ENCODE data around the gene EMID1.

Gene EMID1

GRCh38 chr22:29291215-29291614 lies 85.5 kb downstream of the EMID1 start:
- Histone ChIP-seq H3K27ac (no peak overlapping the region), H3K27me3 (ENCODE audit: insufficient read depth, low read depth) (no peaks in the 10 kb centered on the region), H3K4me1 (ENCODE audit: low read depth, poor library complexity, severe bottlenecking) (peaks cover 12% of the 10 kb centered on the region), H3K9ac (no peak overlapping the region), H3K79me2 (ENCODE audit: insufficient read depth, low read depth) (peaks cover 60% of the 10 kb centered on the region; the same call in 1 of the 2 replicates), H4K20me1 (ENCODE audit: insufficient read depth) (peaks cover 20% of the 10 kb centered on the region), H3K4me3 (IDR thresholded peaks at IDR 0.05; ENCODE audit: insufficient read depth, low read depth, low read length) (no peak overlapping the region), H3K36me3 (ENCODE audit: insufficient read depth) (peaks cover 30% of the 10 kb centered on the region; the same call in 1 of the 2 replicates), H2AFZ (ENCODE audit: low read depth) (no peak overlapping the region), H3K4me2 (no peak overlapping the region)
- TF ChIP-seq CTCF (conservative IDR thresholded peaks at IDR 0.05; ENCODE audit: low read depth, low read length): no peak

GRCh38 chr22:29292379-29292778 lies 86.7 kb downstream of the EMID1 start:
- H3K9ac ChIP-seq: no peak overlapping the region
- peaks cover 14% of the 10 kb centered on the region for H4K20me1 ChIP-seq (ENCODE audit: insufficient read depth)
- H3K4me3 ChIP-seq (IDR thresholded peaks at IDR 0.05; ENCODE audit: insufficient read depth, low read depth, low read length): no peak overlapping the region
- peaks cover 12% of the 10 kb centered on the region for H3K4me1 ChIP-seq (ENCODE audit: low read depth, poor library complexity, severe bottlenecking)
- no peak for TF ChIP-seq CTCF (conservative IDR thresholded peaks at IDR 0.05; ENCODE audit: low read depth, low read length)
- H3K4me2 ChIP-seq: no peak overlapping the region
- H3K27ac ChIP-seq: no peak overlapping the region
- H3K36me3 ChIP-seq (ENCODE audit: insufficient read depth): peaks cover 36% of the 10 kb centered on the region; the same call in 1 of the 2 replicates
- peaks cover 49% of the 10 kb centered on the region; the same call in 1 of the 2 replicates for H3K79me2 ChIP-seq (ENCODE audit: insufficient read depth, low read depth)
- H2AFZ ChIP-seq (ENCODE audit: low read depth): no peak overlapping the region
- H3K27me3 ChIP-seq (ENCODE audit: insufficient read depth, low read depth): no peaks in the 10 kb centered on the region

- Histone ChIP-seq H3K9ac (no peak overlapping the region), H3K4me3 (IDR thresholded peaks at IDR 0.05; ENCODE audit: insufficient read depth, low read depth, low read length) (no peak overlapping the region), H2AFZ (ENCODE audit: low read depth) (no peak overlapping the region), H3K4me2 (no peak overlapping the region), H3K36me3 (ENCODE audit: insufficient read depth) (peaks cover 28% of the 10 kb centered on the region; the same call in 1 of the 2 replicates), H3K27ac (no peak overlapping the region), H4K20me1 (ENCODE audit: insufficient read depth) (no peaks in the 10 kb centered on the region), H3K4me1 (ENCODE audit: low read depth, poor library complexity, severe bottlenecking) (no peaks in the 10 kb centered on the region), H3K27me3 (ENCODE audit: insufficient read depth, low read depth) (no peaks in the 10 kb centered on the region), H3K79me2 (ENCODE audit: insufficient read depth, low read depth) (peaks cover 9% of the 10 kb centered on the region; the same call in 1 of the 2 replicates)
- TF ChIP-seq CTCF (conservative IDR thresholded peaks at IDR 0.05; ENCODE audit: low read depth, low read length): no peak
Measured at GRCh38 chr22:29298641-29299040, 92.9 kb downstream of the EMID1 start.

- Histone ChIP-seq H3K36me3 (ENCODE audit: insufficient read depth) (peaks cover 28% of the 10 kb centered on the region; the same call in 1 of the 2 replicates), H3K27ac (no peak overlapping the region), H3K27me3 (ENCODE audit: insufficient read depth, low read depth) (no peaks in the 10 kb centered on the region), H3K4me2 (no peak overlapping the region), H3K9ac (no peak overlapping the region), H3K4me1 (ENCODE audit: low read depth, poor library complexity, severe bottlenecking) (no peaks in the 10 kb centered on the region), H3K4me3 (IDR thresholded peaks at IDR 0.05; ENCODE audit: insufficient read depth, low read depth, low read length) (no peak overlapping the region), H4K20me1 (ENCODE audit: insufficient read depth) (no peaks in the 10 kb centered on the region), H2AFZ (ENCODE audit: low read depth) (no peak overlapping the region), H3K79me2 (ENCODE audit: insufficient read depth, low read depth) (peaks cover 9% of the 10 kb centered on the region; the same call in 1 of the 2 replicates)
- no peak for TF ChIP-seq CTCF (conservative IDR thresholded peaks at IDR 0.05; ENCODE audit: low read depth, low read length)
Measured at GRCh38 chr22:29299136-29299900, 93.6 kb downstream of the EMID1 start.
